ENCODE data around the gene MYH7.

MYH7 gene

DNA sequence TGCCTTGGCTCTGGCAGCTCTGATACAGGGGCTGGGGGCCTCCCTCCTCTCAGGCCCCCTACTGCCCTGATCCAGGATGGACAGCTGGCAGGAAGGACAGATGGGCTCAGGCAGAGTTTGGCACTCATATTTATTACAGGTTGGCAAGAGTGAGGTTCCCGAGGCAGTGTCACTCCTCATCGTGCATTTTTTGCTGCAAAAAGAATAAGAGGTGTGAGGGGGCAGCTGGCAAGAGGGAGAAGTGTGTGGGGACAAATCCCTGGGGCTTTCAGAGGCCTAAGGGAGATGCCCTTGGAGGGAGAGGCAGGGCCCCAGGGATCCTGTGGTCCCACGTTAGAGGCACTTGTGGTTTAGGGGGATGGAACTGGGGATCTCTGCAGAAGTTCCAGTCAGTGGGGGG, 53.6 kb downstream of the MYH7 start:
- TF ChIP-seq, protein P1, sequence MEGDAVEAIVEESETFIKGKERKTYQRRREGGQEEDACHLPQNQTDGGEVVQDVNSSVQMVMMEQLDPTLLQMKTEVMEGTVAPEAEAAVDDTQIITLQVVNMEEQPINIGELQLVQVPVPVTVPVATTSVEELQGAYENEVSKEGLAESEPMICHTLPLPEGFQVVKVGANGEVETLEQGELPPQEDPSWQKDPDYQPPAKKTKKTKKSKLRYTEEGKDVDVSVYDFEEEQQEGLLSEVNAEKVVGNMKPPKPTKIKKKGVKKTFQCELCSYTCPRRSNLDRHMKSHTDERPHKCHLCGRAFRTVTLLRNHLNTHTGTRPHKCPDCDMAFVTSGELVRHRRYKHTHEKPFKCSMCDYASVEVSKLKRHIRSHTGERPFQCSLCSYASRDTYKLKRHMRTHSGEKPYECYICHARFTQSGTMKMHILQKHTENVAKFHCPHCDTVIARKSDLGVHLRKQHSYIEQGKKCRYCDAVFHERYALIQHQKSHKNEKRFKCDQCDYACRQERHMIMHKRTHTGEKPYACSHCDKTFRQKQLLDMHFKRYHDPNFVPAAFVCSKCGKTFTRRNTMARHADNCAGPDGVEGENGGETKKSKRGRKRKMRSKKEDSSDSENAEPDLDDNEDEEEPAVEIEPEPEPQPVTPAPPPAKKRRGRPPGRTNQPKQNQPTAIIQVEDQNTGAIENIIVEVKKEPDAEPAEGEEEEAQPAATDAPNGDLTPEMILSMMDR (IDR thresholded peaks at IDR 0.05): no peak

DNA sequence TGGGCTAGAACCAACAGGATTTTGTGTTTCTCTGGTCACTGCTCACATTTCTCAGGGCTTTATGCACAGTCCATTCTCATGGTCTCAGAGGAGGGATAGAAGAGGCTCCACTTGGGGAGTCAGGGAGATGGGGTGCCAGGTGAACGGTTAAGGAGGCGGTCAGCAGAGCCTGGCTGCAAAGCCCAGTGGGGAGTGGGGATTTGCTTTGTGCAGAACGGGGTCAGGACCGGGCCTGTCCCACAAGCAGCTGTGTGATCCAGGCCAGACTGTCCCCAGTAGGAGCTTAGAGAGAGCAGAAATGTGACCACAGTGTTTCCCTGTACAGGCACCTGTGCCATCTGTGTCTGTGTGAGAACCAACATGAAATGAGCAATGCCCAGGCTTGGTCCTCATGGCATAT, 54.5 kb downstream of the MYH7 start:
- TF ChIP-seq, protein P1 (IDR thresholded peaks at IDR 0.05): no peak

DNA sequence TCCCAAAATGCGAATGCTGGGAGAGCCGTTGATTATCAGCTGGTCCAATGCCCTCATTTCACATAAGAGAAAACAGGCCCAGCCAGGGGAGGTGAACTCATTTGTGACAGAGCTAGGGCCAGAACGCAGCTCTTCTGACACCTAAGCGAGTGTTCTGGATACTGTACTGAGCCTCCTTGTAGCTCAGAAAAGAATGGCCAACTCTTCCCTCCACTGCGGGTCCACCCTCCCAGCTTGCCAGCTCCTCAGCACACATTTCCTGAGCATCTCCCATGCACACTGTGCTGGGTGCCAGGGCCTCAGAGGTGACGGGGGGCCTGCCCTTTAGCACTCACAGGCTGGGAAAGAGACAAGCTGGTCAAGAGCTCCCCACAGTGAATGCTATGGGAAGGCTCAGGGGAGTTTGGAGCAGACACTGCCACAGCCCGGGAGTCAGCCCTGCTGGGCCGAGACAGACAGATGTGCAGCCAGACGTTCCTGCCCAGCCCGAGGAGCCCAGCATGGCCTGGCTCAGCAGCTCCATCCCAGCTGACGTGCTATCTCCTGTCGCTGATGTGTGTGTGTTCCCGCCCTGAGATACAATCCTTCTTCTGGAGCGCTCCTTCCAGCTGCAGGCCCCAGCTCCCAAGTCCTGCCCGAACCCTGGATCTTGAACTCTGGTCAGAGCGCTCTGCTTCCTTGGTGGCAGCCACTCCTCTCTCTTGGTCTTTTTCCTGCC, 55.1 kb downstream of the MYH7 start:
- TF ChIP-seq, protein P1 (IDR thresholded peaks at IDR 0.05): no peak; the same call in 1 of the 2 replicates

DNA sequence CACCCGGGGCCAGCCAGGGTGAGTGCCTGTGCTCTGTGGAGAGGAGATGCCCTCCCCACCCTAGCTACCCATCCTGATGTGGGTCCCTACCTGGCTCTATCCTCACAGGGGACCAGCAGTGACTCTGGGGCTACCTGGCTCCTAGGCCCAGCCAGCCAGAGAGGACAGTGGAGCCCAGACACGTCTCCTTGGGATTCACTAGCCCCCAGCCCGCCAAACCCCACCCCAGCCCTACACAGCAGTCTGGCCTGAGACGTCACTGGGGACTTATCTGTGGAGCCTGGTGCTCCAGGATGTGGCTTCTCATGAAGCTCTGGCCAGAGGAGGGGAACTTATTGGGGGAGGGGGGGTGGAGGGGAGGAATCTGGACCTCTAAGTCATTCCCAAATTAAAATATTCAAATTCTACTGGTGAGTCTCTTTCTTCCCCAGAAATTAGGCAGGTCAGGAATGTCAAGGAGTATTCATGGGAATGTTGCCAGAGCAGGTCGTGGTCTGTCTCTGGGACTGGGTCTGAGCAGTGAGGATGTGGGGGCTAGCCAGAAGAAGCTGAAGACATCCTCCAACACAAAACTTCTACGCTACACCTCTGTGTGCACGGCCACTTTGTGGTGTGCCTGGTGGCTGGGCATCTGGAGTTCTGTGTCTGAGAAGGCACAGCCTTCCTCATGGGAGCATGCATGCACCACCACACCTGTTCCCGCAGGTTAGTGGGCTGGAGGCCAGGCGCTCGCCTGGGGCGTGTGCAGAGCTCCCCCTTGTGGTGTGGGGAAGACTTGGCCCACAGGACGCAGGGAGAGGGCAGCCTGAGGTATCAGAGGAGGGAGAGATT, 55.9 kb downstream of the MYH7 start:
- TF ChIP-seq, protein P1 (IDR thresholded peaks at IDR 0.05): peak; percentile 96

DNA sequence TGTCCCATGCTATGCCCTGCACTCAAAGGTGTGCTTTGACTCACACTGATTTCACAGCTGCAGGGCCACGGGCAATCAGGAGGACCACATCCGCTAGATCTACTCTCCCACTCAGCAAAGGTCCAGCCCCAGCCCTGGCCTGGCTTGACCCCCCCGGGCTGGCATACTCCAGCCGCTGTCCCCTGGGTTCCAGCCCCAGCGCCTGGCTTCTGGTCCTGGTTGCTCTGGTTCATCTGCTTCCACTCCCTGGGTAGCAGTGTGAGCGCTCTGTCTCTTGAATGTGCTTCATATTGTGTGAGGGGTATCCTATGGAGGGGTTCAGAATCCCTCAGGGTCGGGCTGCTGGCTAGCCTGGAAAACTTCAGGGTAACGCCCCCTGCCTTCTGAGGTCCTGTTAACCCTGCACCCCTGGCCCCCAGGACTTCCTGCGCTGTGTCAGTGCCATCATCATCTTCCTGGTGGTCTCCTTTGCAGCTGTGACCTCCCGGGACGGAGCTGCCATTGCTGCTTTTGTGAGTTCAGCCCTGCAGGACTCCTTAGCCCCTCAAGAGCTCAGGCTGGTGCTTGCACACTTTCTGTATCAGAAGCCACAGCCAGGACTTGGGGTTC, 56.7 kb downstream of the MYH7 start:
- TF ChIP-seq, protein P1 (IDR thresholded peaks at IDR 0.05): no peak

DNA sequence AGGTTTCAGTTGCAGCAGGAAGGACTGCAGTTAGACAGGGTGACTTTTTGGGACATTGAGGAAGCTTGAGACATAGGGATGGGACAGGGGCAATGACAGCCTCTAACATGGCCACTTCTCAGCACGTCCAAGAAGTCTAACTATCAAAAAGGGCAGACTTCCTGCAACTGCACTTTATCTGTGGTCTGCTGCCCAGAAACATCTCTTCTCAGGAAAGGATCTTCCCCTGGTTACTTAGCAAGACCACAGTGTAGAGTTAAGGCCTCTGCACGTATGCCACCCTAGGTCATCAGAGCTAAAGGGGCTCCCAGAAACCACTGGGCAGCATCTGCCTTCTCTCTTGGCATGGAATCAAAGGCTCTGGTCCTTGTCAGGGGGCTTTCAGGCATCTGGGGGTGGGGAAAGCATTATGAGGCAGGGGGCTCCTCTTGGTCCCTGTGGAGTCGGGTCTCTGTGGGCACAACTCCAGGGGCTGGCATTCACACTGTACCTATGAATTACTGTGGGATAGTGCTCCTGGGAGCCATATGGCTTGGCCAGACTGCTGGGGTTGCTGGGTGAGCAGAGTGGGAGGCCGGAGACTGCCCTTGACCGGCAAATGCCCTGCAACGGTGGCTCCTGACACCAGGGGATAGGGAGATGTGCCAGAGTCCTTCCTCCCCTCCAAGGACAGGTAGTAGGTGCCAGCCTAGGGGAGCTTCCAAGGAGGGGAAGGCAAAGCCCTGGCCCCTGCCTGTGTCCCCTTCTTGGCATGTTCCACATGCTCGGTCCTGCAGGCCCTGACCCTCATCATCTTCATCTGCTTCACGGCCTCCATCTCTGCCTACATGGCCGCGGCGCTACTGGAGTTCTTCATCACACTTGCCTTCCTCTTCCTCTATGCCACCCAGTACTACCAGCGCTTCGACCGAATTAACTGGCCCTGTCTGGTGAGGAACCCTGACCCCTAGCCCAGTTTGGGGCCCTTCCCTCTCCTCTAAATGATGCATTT, 57.6 kb downstream of the MYH7 start:
- TF ChIP-seq, protein P1 (IDR thresholded peaks at IDR 0.05): no peak

DNA sequence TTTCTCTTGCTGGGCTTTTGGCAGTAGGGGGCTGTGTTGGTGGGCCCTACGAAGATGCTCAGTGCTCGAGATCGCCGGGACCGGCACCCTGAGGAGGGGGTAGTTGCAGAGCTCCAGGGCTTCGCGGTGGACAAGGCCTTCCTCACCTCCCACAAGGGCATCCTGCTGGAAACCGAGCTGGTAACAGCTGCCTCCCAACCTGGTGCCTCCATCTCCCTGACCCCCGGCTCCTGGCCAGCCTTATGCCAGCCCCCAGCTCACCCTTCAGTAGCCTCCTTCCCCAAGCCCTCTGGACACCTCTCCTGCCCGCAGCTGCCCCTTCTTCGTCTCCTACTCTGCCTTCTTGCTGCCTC, 58.3 kb downstream of the MYH7 start:
- TF ChIP-seq, protein P1 (IDR thresholded peaks at IDR 0.05): no peak

Data from LNCAP (cell line).